SK-N-SH (cell line): ENCODE data around the gene PUDP. TPM values are rescaled to one million over a fixed set of nuclear protein-coding genes. Genes with fewer than 3 reads are reported as not detected.

ENCODE experiments used
- CTCF ChIA-PET: fragments of 300-600, 350-600 bp; formaldehyde crosslinking; extraction: SDS; loops from one replicate; lab custom pipeline; 2021; lab: Yijun Ruan, JAX
- POLR2A ChIA-PET: fragments of 350-600 bp; sonication (Branson Sonifier 250); formaldehyde crosslinking; extraction: SDS; loops from one replicate; lab custom pipeline; 2020; ENCODE audit warnings: antibody characterized with exemption, inconsistent platforms; lab: Yijun Ruan, JAX
- DNase-seq: peaks from one replicate; pipeline ENCODE4 v3.0.0; 2012
- H2AFZ ChIP-seq: fragments of 200-600 bp; sonication (generic); 2 replicates; pipeline ENCODE4 v1.8.1; 2016; ENCODE audit warnings: antibody characterized with exemption, mild to moderate bottlenecking, low read depth
- H3F3A ChIP-seq: fragments of 200-600 bp; sonication (generic); replicated peaks from 2 replicates; pipeline ENCODE3; 2016; ENCODE audit warnings: antibody characterized with exemption, mild to moderate bottlenecking; ENCODE audit not compliant: insufficient read depth
- H3K27ac ChIP-seq, 2 experiments: fragments of 200-500 bp in 1 of 2; fragments of 200-600 bp in 1 of 2; sonication (Bioruptor generic) in 1 of 2; sonication (generic), shearing (Covaris generic) in 1 of 2; 2 replicates each; pipeline versions ENCODE4 v1.5.1 to v1.6.1; 2014 to 2016; ENCODE audit warnings: low read depth in 2 of 2, inconsistent platforms in 1 of 2, low read length in 1 of 2, mild to moderate bottlenecking in 1 of 2, mixed read lengths in 1 of 2
- H3K27me3 ChIP-seq: fragments of 200-600 bp; sonication (generic), shearing (Covaris generic); 2 replicates; pipeline ENCODE4 v1.6.1; 2016; ENCODE audit warnings: mixed run types; ENCODE audit not compliant: insufficient read depth
- H3K36me3 ChIP-seq, 2 experiments: fragments of 200-500 bp in 1 of 2; fragments of 200-600 bp in 1 of 2; sonication (Bioruptor generic) in 1 of 2; sonication (generic) in 1 of 2; replicated peaks in 1 of 2; 2 replicates each; pipeline versions ENCODE3 to v1.5.1; 2014 to 2016; ENCODE audit warnings: low read length in 1 of 2, mild to moderate bottlenecking in 1 of 2; ENCODE audit not compliant: insufficient read depth in 2 of 2, control insufficient read depth in 1 of 2
- H3K4me1 ChIP-seq, 2 experiments: fragments of 200-500 bp in 1 of 2; fragments of 200-600 bp in 1 of 2; sonication (Bioruptor generic) in 1 of 2; sonication (generic), shearing (Covaris generic) in 1 of 2; 2 replicates each; pipeline versions ENCODE4 v1.5.1 to v1.6.1; 2014 to 2016; ENCODE audit warnings: low read depth in 1 of 2, low read length in 1 of 2, mixed run types in 1 of 2; ENCODE audit not compliant: insufficient read depth in 2 of 2, control insufficient read depth in 1 of 2
- H3K4me2 ChIP-seq: fragments of 200-600 bp; sonication (generic), shearing (Covaris generic); 2 replicates; pipeline ENCODE4 v1.6.1; 2017; ENCODE audit warnings: mixed run types
- H3K4me3 ChIP-seq, 2 experiments: fragments of 200-500 bp in 1 of 2; fragments of 200-600 bp in 1 of 2; sonication (Bioruptor generic) in 1 of 2; sonication (generic), shearing (Covaris generic) in 1 of 2; 2 replicates each; pipeline versions ENCODE4 v1.5.1 to v1.8.1; 2014 to 2016; ENCODE audit warnings: low read depth in 2 of 2, inconsistent platforms in 1 of 2, low read length in 1 of 2, mild to moderate bottlenecking in 1 of 2, mixed read lengths in 1 of 2, moderate library complexity in 1 of 2
- H3K79me2 ChIP-seq: fragments of 200-600 bp; sonication (generic); 2 replicates; pipeline ENCODE4 v1.8.1; 2017; ENCODE audit warnings: mild to moderate bottlenecking; ENCODE audit not compliant: insufficient read depth
- H3K9ac ChIP-seq: fragments of 200-600 bp; sonication (generic); 2 replicates; pipeline ENCODE4 v1.6.1; 2017; ENCODE audit warnings: mixed run types
- H3K9me2 ChIP-seq: fragments of 200-600 bp; sonication (generic); 2 replicates; pipeline ENCODE4 v1.6.1; 2017; ENCODE audit warnings: mixed run types
- H3K9me3 ChIP-seq: fragments of 200-600 bp; sonication (generic); 2 replicates; pipeline ENCODE4 v1.6.1; 2017; ENCODE audit warnings: mixed run types, mild to moderate bottlenecking, moderate library complexity
- H4K20me1 ChIP-seq: fragments of 200-600 bp; sonication (generic); 2 replicates; pipeline ENCODE4 v1.6.1; 2017; ENCODE audit warnings: mild to moderate bottlenecking, mixed run types; ENCODE audit not compliant: insufficient read depth
- CTCF ChIP-seq: fragments of 200-600 bp; sonication (generic); IDR thresholded peaks from 2 replicates; pipeline ENCODE4 v1.6.1; 2017; ENCODE audit warnings: antibody characterized with exemption, mild to moderate bottlenecking, moderate library complexity
- EZH2phosphoT487 ChIP-seq: fragments of 200-600 bp; sonication (generic); IDR thresholded peaks from 2 replicates; pipeline ENCODE4 v1.6.1; 2017; ENCODE audit warnings: low read depth, mixed run types, mild to moderate bottlenecking, antibody characterized with exemption, moderate library complexity, borderline replicate concordance
- GABPA ChIP-seq: IDR thresholded peaks from 2 replicates; pipeline ENCODE4 v1.4.0; 2012; ENCODE audit warnings: low read depth, mild to moderate bottlenecking
- GATA2 ChIP-seq: sonication (generic); formaldehyde crosslinking; IDR thresholded peaks from 2 replicates; pipeline ENCODE4 v1.5.0; 2020; ENCODE audit warnings: mild to moderate bottlenecking, missing genetic modification reagents
- IRF3 ChIP-seq: fragments of 150-350 bp; IDR thresholded peaks from 2 replicates; pipeline ENCODE4 v1.6.1; 2016; ENCODE audit warnings: mild to moderate bottlenecking, low read depth, low read length
- MEF2A ChIP-seq: IDR thresholded peaks from 2 replicates; pipeline ENCODE4 v1.4.0; 2012; ENCODE audit warnings: low read depth, borderline replicate concordance
- RXRA ChIP-seq: IDR thresholded peaks from 2 replicates; pipeline ENCODE4 v1.4.0; 2012; ENCODE audit warnings: low read depth, mild to moderate bottlenecking, borderline replicate concordance
- SIN3A ChIP-seq: IDR thresholded peaks from 2 replicates; pipeline ENCODE4 v1.6.1; 2012; ENCODE audit warnings: low read depth, mild to moderate bottlenecking, low read length, moderate library complexity, borderline replicate concordance
- USF1 ChIP-seq: IDR thresholded peaks from 2 replicates; pipeline ENCODE4 v1.4.0; 2012; ENCODE audit warnings: low read depth, borderline replicate concordance
- YY1 ChIP-seq: IDR thresholded peaks from 2 replicates; pipeline ENCODE4 v1.4.0; 2012; ENCODE audit warnings: low read depth, mild to moderate bottlenecking
- ZBTB33 ChIP-seq: IDR thresholded peaks from 2 replicates; pipeline ENCODE4 v1.4.0; 2012; ENCODE audit warnings: low read depth, borderline replicate concordance
- WGBS: methylation state at CpG from one replicate; pipeline ENCODE4 v1.1.6; 2017; ENCODE audit warnings: low lambda C conversion rate; 5-methylcytosine and 5-hydroxymethylcytosine counted together
- polyA plus RNA-seq, 3 experiments: library from polyadenylated mRNA; depleted of rRNA; stranded (reverse); fragments of >200 nt; gene quantifications; 2 replicates each; pipeline ENCODE4 v1.2.3, GENCODE V29; 2012

Gene PUDP
- polyA plus RNA-seq, 1 of the 3 experiments (the other 2 are of a cell fraction) = 23.0 TPM

- Histone ChIP-seq H3K27ac (no peak overlapping the region), H3K9ac (no peak overlapping the region), H3K4me3 (no peak overlapping the region), H3K4me2 (no peak overlapping the region; the same call in 1 of the 2 replicates), H3K79me2 (peaks cover 64% of the 10 kb centered on the region), H4K20me1 (peaks cover 27% of the 10 kb centered on the region), H2AFZ (no peak overlapping the region), H3K36me3 (no peaks in the 10 kb centered on the region), H3K4me1 (peaks cover 5 to 7% of the 10 kb centered on the region in 2 experiments; a peak in 3 of 4 replicates), H3K9me2 (no peaks in the 10 kb centered on the region; the same call in 1 of the 2 replicates), H3K9me3 (no peaks in the 10 kb centered on the region), H3K27me3 (no peaks in the 10 kb centered on the region), H3F3A (peaks cover 4% of the 10 kb centered on the region)
- 97% methylated on average over 7 of the region's 7 CpGs for WGBS
- CTCF ChIA-PET = no interaction called here
- TF ChIP-seq SIN3A = no peak
- TF ChIP-seq YY1 = no peak
- TF ChIP-seq GATA2 (CRISPR knock-in tag) = no peak
- TF ChIP-seq RXRA = no peak
- no peak for TF ChIP-seq GABPA
- TF ChIP-seq ZBTB33 = no peak
- TF ChIP-seq USF1 = no peak
- TF ChIP-seq MEF2A = no peak
- TF ChIP-seq CTCF = no peak
- no peak for TF ChIP-seq IRF3
- TF ChIP-seq EZH2phosphoT487 = no peak
- DNase-seq = no peak
- POLR2A ChIA-PET = no interaction called here
These were observed 27.7 kb downstream of the PUDP start for GRCh38 chrX:7119950-7120877.
